GM21723 (cell line): ENCODE results near the gene CASD1.
A peak's percentile ranks its signal among the peaks of the same experiment; 100 is the strongest.

Experiments used
- ATAC-seq: cut with Tn5 transposase; IDR thresholded peaks from one replicate; pipeline ENCODE4 v1.9.1; 2021; ENCODE audit warnings: mild to moderate bottlenecking, moderate library complexity; ENCODE audit not compliant: unreplicated experiment

CASD1 gene

DNA sequence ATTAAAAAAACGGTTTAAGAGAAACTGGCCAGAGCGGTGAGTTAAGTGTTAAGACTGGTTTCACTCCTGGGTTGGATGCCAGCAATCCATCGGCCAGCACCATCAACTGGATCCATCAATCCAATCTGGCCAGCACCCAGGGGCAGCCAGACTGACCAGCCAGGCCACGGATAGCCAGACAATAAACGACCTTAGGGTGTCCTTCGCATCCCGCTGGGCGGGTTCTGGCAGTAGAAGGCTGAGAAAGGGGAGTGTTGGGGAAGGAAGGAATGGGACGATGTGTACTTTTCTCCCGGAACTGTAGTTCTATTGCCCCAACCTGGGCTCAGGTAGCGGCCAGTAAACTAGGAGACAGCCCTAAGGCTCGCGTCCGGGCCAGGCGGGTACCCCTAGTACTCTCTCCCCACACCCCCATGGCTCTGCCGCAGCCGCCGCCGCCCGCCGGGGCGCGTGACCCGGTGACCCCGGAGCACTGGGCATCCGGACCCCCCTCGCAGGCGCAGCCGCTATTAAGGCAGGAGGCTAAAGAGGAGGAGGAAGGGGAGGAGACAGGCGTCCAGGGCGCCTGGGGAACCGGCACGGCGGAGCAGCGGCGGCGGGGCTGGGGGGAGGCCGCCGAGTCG is at the start of gene CASD1:
TSS of gene CASD1 (plus strand) at position 546 of the 623 bp plus-strand sequence. CDS start 276 bp downstream, outside the sequence.
- peak; percentile 63 for ATAC-seq

DNA sequence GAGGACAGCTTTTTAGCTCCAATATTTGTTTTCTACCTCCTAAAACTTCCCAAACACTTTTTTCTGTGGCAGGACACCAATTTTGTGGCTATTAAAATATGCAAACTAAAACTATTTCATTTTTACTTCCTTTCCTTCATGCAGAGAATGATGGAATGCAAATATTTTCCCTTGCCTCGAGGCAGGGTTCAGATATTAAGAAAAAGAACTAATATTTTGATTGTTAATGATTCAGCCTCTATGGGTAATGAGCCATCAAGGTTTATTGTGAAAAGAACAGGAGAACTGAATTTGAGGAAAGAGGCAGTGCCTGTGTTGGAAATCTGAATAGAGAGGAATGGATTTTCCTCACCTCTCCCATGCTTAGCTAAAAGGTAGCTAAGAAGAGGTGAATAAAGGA is 43.1 kb upstream of the CASD1 start:
- no peak for ATAC-seq

DNA sequence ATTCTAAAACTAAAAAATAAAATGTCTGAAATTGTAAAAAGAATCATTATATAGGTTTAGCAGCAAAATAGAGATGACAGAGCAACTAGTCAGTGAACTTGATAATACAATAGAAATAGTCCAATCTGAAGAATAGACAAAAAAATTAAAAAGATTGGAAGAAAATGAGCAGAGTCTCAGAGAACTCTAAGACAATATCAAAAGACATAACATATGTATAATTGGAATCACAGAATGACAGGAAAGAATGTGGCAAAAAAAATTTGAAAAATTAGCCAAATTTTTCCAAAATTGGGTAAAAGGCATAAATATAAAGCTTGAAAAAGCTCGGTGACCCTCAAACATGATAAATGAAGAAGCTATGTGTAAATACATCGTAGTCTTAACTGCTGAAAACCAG is 38.0 kb upstream of the CASD1 start:
- no peak for ATAC-seq

DNA sequence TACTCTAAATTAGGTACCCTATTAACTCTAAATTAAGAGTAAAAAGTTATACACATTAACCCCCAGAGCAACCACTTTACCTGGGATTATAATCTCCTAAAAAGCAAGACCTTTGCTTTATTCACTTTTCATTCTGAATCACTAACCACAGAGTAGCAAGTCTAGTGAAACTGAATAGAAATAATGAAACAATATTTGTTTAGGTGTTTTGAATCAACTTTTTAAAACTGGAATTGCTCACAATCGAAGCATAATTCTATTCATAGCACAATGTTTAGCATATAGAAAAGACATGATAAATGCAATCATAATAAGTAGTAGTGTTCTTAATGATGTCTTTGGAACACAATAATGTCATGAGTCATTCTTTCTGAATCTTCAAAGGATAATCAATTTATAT is 37.0 kb upstream of the CASD1 start:
- ATAC-seq, result no peak

DNA sequence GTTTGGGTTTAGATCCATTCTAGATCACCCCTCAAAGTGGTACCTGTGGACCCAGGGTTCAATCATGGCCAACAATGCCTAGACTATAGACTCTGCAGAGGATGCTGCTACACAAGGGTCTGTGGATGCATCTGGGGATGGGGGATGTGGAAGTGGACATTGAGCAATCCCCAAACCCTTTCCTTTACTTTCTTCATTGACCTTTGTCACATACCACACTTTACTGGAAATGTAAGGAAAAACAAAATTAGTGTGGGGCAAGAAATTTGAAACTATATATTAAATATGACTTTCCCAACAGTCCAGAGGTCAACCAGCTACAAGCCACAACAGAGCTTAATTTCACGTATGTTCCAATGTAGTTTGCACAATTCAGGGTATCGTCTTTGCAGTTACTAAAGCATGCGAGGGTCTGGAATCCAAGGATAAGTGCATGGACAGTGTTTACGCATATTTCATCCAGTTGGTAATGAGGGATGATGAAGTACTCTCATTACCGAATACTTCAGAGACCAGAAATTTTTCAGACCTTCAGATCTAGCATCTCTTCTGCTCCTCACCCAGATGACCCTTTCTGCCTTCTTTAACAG is 33.3 kb upstream of the CASD1 start:
- ATAC-seq, result no peak

DNA sequence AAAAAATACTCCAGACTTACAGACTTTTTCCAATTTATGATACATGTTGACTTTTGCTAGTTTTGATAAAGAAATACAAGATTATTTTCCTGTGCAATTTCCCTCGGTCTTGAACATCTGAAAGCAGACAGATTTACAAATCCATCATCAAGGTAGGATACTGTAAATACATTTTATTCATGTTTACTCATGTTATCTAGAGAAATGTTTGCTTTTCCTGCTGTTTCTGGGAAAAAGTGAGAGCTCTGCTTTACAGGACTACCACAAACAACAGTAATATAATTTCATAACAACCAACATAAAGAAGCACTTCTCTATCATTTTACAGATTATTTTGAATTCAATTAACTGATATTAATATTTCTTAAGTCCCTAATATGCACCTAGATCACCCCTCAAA is 31.7 kb upstream of the CASD1 start:
- ATAC-seq, result no peak

DNA sequence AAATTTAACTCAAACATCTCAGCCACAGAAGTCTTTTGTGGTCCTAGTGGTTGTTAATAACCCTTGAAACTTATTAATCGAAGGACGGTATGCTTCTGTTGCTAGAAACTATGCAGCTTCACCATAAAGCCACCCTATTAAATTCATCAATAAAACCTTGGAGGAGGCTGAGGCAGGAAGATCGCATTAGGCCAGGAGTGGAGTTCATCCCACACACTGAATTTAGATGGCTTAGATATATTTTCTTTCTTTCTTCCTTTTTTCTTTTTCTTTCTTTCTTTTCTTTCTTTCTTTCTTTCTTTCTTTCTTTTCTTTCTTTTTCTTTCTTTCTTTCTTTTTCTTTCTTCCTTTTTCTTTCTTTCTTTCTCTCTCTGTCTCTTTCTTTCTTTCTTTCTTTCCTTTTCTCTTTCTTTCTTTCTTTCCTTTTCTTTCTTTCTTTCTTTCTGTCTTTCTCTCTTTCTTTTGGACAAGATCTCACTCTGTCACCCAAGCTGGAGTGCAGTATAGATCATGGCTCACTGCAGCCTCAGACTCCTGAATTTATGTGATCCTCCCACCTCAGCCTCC is 30.9 kb upstream of the CASD1 start:
- ATAC-seq, result no peak

DNA sequence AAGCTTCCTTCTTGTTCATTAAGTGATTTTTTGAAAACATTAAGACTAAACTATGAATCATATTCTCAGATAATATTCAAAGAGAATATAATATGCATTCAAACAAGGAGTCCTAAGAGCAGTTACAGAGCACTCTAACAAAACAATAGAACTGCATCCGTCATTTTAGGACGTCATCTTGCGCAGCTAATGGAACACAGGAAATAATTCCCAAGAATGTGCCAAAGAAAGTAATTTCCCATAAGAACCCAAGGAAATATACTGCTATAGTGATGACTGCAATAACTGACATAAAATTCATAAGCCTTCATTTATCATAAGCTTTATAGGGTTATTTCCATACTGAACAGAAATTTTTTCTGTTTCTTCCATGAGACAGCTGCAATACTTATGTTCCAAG is 28.3 kb upstream of the CASD1 start:
- ATAC-seq, result no peak

DNA sequence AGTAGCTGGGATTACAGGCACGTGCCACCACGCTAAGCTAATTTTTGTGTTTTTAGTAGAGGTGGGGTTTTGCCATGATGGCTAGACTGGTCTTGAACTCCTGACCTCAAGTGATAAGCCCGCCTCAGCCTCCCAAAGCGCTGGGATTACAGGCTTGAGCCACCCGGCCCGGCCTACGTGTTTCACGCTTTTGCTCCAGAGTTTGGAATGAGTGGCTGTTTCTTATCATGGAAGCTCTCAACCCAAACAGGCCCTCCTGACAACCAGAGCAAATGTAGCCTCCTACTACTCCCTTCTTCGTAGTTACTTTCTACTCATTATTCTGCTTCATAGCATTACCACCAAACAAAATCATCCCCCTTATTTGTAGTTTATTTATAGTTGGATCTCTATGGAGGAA is 26.8 kb upstream of the CASD1 start:
- ATAC-seq, result no peak

DNA sequence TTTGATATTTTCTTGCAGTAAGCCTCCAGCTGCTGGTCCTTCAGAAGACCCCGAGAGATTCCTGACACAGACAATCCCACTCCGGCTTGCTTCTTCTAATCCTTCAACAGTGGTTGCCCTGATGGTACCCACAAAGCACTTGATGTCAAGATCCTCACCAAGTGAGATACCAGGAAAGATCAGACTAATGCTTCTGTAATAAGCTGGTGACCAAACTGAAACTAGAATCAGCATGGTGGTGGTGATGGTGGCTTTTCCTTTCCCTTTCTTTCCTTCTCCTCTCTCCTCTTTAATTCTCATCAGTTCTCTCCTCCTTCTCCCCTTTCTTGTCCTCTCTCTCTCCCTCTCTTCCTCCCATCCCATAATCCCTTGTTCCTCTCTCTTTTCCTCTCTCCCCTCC is 25.8 kb upstream of the CASD1 start:
- ATAC-seq, result no peak

DNA sequence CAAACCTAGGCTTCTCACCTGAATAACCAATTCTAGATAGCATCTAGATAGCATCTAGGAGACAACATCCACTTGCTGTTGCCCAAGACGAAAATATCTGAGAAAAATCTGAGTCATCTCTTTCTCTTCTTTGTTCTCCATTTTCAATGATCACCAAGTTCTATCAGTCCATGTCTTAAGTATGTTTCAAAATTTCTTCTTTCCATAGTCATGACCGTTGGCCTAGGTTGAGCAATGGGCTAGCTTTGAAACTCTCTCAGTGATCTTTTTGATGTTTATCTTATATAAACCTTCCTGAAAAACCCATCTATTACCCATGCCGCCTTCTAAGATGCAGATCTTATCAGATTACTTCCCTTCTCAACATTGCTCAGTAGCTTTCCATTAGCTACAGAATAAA is 23.4 kb upstream of the CASD1 start:
- ATAC-seq, result no peak

DNA sequence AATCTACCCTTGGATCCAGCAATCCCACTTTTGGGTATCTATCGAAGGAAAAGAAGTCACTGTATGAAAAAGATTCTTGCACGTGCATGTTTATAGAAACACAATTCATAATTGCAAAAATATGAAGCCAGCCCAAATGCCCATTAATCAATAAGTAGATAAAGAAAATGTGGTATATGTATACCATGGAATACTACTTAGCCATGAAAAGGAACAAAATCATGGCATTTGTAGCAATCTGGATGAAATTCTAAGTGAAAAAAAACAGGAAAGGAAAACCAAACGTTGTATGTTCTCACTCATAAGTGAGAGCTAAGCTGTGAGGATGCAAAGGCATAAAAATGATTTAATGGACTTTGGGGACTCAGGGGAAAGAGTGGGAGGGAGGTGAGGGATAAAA is 18.2 kb upstream of the CASD1 start:
- no peak for ATAC-seq

DNA sequence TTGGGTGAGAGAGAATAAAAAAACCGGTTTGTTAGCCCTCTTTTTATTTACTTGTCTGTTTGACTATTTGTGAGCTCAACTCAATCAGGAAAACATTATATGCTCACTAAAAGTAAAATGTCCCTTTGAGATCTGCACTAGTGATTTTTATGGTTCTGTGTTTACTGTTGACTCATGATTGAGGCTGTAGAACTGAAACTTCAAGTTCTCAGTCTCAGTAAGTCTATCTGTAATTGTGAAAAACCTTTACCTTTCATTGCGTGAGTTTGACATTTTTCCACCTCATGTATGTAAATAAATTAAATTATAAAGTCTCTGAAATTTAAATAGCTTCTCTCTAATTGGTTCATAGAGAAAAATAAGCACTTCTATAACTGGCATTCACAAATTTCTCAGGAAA is 17.0 kb upstream of the CASD1 start:
- peak; percentile 100 for ATAC-seq

DNA sequence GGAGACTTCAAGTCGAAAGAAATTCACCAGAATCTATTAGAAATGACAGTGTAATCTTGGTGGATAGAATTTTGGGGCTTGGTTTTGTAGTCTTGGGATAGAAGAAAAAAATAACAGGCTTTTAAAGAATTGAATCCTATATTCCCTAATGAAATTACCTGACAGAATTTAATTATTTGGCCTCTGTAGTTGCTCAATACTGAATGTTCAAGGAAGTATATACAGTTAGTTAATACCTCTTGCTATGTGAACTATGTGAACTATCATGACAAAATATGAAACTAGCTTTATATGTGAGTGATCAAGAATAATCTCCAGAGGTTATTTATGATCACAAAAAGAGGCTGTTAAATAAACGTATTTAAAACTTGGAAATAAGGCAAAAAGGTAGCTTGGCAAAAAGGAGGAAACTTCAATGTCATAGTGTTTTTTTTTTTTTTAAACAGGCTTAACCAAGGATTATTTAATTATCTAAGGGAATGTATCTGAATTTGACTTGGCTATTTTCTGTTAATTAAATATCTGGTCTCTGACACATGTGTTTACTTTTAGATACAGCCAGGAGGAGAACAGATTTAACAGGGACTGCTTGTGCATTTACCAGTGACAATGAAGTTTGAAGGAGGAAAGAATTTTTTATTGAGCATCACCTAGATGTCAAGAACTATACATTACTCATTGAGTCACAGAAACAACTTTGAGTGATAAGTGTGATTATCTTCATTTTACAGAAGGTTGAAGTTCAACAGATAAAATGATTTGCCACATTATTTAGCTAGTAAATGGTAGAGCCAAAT is 11.5 kb upstream of the CASD1 start:
- ATAC-seq, result no peak

DNA sequence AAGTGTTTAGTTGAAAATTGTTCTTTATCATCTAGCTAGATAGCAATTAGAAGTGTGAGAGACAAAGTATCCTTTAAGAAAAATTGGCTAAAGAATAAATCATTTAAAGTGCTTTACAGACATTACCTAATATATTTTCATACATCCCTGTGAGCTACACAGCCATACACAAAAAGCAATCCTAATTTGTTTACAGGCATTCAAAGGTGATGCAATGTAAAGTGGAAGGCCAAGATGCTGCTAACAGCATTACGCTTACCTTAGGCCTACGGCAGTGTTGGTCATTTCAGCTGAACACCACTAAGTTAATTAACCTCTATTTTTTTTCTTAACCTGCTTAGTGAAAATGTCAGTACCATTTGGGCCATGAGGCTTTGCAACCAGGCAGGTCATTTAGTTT is 10.7 kb upstream of the CASD1 start:
- ATAC-seq, result no peak

DNA sequence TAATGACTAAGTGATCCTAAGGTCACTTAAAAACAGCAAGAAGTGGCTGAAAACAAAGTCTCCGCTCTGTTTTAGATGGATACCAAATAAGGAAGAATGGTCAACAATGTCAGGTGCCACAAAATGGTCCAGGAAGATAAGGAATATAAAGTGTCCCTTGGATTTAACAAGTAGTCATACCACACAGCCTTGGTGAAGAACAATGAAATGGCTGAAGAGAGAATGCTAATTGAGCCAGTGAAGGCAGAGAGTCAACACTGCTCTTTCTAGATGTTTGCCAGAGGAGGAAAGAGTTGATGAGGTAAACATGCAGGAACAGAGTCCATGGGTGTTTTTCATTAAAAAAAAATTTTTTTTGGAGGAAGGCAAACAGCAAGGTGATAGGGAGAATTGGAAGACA is 2.1 kb upstream of the CASD1 start:
- no peak for ATAC-seq

DNA sequence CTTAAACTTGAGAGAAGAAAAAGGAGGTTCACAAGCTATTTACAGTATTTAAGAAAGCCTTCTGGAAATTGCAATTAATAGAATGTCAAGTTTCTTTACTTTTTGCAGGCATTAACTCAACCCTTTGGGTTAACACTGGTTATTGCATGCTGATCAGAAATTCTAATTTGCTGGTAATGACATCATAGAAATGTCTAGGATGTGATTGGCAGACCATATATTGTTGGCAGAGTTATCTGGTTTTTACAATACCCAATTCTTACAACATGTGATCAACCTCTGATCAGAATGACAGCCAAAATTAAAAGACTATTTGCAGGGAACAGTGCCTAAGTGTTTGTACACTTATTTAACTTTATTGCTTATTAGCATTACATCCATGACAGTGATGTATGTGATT is 1.6 kb upstream of the CASD1 start:
- ATAC-seq, result no peak

DNA sequence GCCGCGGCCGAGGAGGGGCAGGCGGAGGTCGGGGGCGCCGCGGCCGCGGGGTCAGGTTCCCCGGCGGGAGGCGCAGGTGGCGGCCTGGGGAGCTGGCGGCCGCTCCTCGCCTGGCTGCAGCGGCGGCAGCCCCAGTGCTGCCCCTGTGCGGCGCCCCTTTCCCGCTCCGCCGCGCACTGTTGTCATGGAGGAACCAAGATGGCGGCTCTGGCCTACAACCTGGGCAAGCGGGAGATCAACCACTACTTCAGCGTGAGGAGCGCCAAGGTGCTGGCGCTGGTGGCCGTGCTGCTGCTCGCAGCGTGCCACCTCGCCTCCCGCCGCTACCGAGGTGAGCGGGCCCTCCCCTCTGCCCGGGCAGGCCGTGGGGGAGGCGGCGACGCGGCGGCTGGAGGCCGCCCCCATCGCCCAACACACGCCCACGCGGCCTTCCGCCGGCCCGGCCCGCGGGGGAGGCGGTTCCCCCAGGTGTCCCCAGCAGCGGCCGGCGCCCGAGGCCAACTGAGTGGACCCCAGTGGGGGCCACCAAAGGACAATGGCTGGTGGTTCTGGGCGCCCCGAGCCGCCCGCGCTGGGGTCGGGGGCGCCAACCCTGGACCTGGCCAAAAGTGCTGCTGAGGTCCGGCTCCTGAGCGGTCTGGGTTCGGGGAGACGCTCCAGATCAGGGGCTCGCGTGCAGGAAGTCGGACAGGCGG is 425 bp downstream of the CASD1 start:
- peak; percentile 75 for ATAC-seq

DNA sequence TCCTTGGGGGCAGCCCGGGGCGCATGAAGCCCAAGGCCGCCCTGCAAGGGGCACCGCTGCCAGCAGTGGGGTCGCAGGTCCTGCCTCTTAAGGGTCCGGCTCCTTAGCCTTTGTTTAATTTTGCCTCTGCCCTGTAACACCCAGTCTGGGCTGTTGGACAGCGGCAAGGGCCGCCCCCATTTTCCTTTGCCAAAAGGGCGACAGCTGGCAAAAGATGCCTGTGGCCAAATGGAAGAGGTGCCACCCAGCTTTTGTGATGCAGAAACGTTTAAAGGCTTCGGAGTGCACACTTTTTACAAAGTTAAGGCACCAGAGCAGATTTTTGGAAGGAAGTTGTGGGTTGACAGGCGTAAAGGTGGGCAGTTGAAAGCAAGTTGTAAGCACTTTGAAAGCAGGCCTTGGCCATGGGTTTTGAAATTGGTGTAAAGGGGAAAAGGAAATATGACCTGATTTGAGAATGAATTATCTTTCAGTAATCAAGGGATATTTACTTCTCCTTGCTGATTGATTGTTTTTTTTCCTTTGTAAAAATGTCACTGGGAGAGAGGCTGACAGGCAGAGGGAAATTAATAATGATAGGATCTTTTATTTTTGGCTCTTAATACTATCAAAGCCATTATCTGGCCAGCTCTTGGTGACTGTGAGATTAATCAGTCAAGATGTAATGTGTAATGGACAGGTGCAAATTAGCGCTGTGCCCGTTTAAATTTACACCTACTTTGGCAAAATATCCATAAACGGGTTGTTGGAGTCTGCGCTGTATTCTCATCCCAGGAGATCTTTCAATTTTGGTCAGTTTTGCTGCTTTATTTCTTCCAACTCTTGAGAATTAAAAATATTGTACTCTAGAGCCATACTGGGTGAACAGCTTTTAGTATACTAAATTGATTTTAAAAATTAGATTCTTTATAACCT is 1.2 kb downstream of the CASD1 start:
- peak; percentile 29 for ATAC-seq

DNA sequence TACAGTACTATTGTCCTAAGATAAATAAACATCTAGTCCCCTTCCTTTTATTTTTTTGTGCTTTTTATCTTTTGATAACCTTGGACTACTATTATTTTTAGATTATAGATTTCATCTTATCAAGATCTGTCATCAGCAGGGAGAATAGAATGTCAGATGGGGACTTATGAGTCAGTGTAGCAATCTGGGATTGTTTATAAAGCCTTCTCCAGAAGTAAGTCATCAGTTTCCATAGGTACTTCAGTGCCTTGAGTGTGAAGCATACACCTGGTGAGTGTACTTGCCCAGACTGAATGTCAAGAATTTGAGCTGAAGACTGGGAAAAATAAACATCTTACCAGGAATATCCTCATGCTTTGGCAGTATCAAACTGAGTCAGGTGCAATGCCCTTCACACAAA is 2.1 kb downstream of the CASD1 start:
- no peak for ATAC-seq
